ENCODE results near the gene DOHH.

- TF ChIP-seq USF2 (IDR thresholded peaks at IDR 0.05) (no peak), EHMT2 (IDR thresholded peaks at IDR 0.05; ENCODE audit: low read depth) (no peak)
- TF ChIP-seq, protein P1, sequence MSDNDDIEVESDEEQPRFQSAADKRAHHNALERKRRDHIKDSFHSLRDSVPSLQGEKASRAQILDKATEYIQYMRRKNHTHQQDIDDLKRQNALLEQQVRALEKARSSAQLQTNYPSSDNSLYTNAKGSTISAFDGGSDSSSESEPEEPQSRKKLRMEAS (IDR thresholded peaks at IDR 0.05): no peak
Observed at GRCh38 chr19:3459965-3460582, 40.4 kb downstream of the DOHH start.

Measured in A549 (cell line).